Natural killer cell (primary cell): ENCODE measurements around the gene CYB5D1. TPM values are rescaled to one million over a fixed set of nuclear protein-coding genes. Genes with fewer than 3 reads are reported as not detected.
A peak's percentile ranks its signal among the peaks of the same experiment; 100 is the strongest.

ENCODE experiments used
- ATAC-seq, 3 donors: fragments of 150-1000 bp in 2 of 3; fragments of 200-7000 bp in 1 of 3; cut with Tn5 transposase; 1 replicate in 1 of 3; 2 replicates in 2 of 3; pipeline ENCODE4 v1.10.0; 2021; ENCODE audit warnings: mild to moderate bottlenecking in 2 of 3, moderate library complexity in 2 of 3
- DNase-seq, 2 donors: peaks; one replicate each; pipeline versions ENCODE4 v3.0.0 to v3.0.0-alpha.2; 2013 to 2021; ENCODE audit warnings: mixed read lengths in 1 of 2
- H3K27ac ChIP-seq: one replicate; pipeline ENCODE4 v1.5.1; 2013; ENCODE audit warnings: mild to moderate bottlenecking, low read length
- H3K27me3 ChIP-seq: one replicate; pipeline ENCODE4 v1.6.1; 2013; ENCODE audit warnings: low read length; ENCODE audit not compliant: control insufficient read depth, insufficient read depth
- H3K36me3 ChIP-seq: one replicate; pipeline ENCODE4 v1.6.1; 2013; ENCODE audit warnings: low read length; ENCODE audit not compliant: control insufficient read depth, insufficient read depth
- H3K4me1 ChIP-seq: one replicate; pipeline ENCODE4 v1.6.1; 2013; ENCODE audit warnings: low read length; ENCODE audit not compliant: control insufficient read depth, insufficient read depth
- H3K4me3 ChIP-seq: one replicate; pipeline ENCODE4 v1.5.1; 2013; ENCODE audit warnings: low read length
- H3K9me3 ChIP-seq: one replicate; pipeline ENCODE4 v1.6.1; 2013; ENCODE audit warnings: low read length; ENCODE audit not compliant: control insufficient read depth, insufficient read depth
- H3K27ac Mint-ChIP-seq, 2 donors: one replicate each; pipeline ENCODE4 v1.8.0; 2022; ENCODE audit warnings: mild to moderate bottlenecking in 2 of 2, mixed read lengths in 2 of 2, moderate library complexity in 1 of 2
- H3K27me3 Mint-ChIP-seq, 2 donors: one replicate each; pipeline ENCODE4 v1.8.0; 2022; ENCODE audit warnings: low read depth in 2 of 2, mixed read lengths in 2 of 2
- H3K36me3 Mint-ChIP-seq: one replicate; pipeline ENCODE4 v1.8.0; 2022; ENCODE audit warnings: mixed read lengths
- H3K4me1 Mint-ChIP-seq, 2 donors: one replicate each; pipeline ENCODE4 v1.8.0; 2022; ENCODE audit warnings: mixed read lengths in 2 of 2
- H3K4me3 Mint-ChIP-seq: one replicate; pipeline ENCODE4 v1.8.0; 2022; ENCODE audit warnings: mild to moderate bottlenecking, moderate library complexity, mixed read lengths
- H3K9me3 Mint-ChIP-seq, 2 donors: one replicate each; pipeline ENCODE4 v1.8.0; 2022; ENCODE audit warnings: mixed read lengths in 2 of 2
- CTCF ChIP-seq: fragments of 200-600 bp; IDR thresholded peaks from one replicate; pipeline ENCODE4 v1.8.0; 2022; ENCODE audit warnings: antibody characterized with exemption
- whole genome bisulfite sequencing: methylation state at CpG from one replicate; pipeline ENCODE4 v1.1.7; 2013; ENCODE audit warnings: missing lambda C conversion rate; ENCODE audit not compliant: insufficient coverage; 5-methylcytosine and 5-hydroxymethylcytosine counted together
- intact Hi-C: fragments of 100-400 bp; cut with micrococcal nuclease; formaldehyde crosslinking; loops from one replicate; pipeline ENCODE4 v1.14.2; 2022
- total RNA-seq, 4 donors: library from RNA; stranded (reverse); fragments of 120-200 nt in 1 of 4; gene quantifications; one replicate each; pipeline versions ENCODE4 v1.2.3 to v1.2.4, GENCODE V29; 2013 to 2022

The CYB5D1 gene
- total RNA-seq, 3 donors from 2014 or later (not counting 1 experiment from before 2014, with no cell fraction given), result 11.0 to 18.3 (median 11.5) TPM

- intact Hi-C loops, result no loop called here
- no peak for TF ChIP-seq CTCF
- Histone ChIP-seq H3K27ac (peak overlapping the region; percentile 42), H3K4me3 (no peak overlapping the region), H3K4me1 (peaks cover 14% of the 10 kb centered on the region), H3K36me3 (no peaks in the 10 kb centered on the region), H3K9me3 (no peaks in the 10 kb centered on the region), H3K27me3 (no peaks in the 10 kb centered on the region)
- Mint-ChIP-seq H3K9me3 (no peaks in the 10 kb centered on the region), H3K27ac (peak overlapping the region; percentile 63 to 88), H3K27me3 (no peaks in the 10 kb centered on the region), H3K36me3 (no peaks in the 10 kb centered on the region), H3K4me1 (peaks cover 28 to 35% of the 10 kb centered on the region in 2 donors), H3K4me3 (peak overlapping the region; percentile 79)
- DNase-seq (peak in 1 of 2 donors; percentile 54), ATAC-seq (peak; percentile 79 to 83 (median 79))
- 20% methylated on average over 5 of the region's 5 CpGs for WGBS
These were observed 10.1 kb downstream of the CYB5D1 start for GRCh38 chr17:7867881-7868329.

GRCh38 chr17:7873051-7873450 lies 15.2 kb downstream of the CYB5D1 start:
- Histone ChIP-seq H3K27ac (no peak overlapping the region), H3K4me3 (no peak overlapping the region), H3K27me3 (no peaks in the 10 kb centered on the region), H3K4me1 (peaks cover 3% of the 10 kb centered on the region), H3K9me3 (no peaks in the 10 kb centered on the region), H3K36me3 (peaks cover 9% of the 10 kb centered on the region)
- Mint-ChIP-seq H3K4me3 (no peak overlapping the region), H3K4me1 (peaks cover 33 to 39% of the 10 kb centered on the region in 2 donors), H3K27me3 (no peaks in the 10 kb centered on the region), H3K27ac (peak overlapping the region in 1 of 2 donors; percentile 43), H3K36me3 (no peaks in the 10 kb centered on the region), H3K9me3 (no peaks in the 10 kb centered on the region)
- intact Hi-C loops, result no loop called here
- DNase-seq (no peak), ATAC-seq (no peak)
- WGBS, result 90% methylated on average over 4 of the region's 4 CpGs
- no peak for TF ChIP-seq CTCF

GRCh38 chr17:7875804-7876370 lies 18.1 kb downstream of the CYB5D1 start:
- DNase-seq (no peak), ATAC-seq (no peak)
- no peak overlapping the region for H3K27ac ChIP-seq
- H3K36me3 ChIP-seq, result peaks cover 26% of the 10 kb centered on the region
- no peaks in the 10 kb centered on the region for H3K9me3 ChIP-seq
- Mint-ChIP-seq H3K27ac (peak overlapping the region in 1 of 2 donors; percentile 9), H3K36me3 (no peaks in the 10 kb centered on the region), H3K27me3 (no peaks in the 10 kb centered on the region), H3K4me3 (no peak overlapping the region), H3K4me1 (peaks cover 22 to 27% of the 10 kb centered on the region in 2 donors), H3K9me3 (no peaks in the 10 kb centered on the region)
- H3K27me3 ChIP-seq, result no peaks in the 10 kb centered on the region
- 33% methylated on average over 1 of the region's 2 CpGs for WGBS
- intact Hi-C loops, result no loop called here
- no peak overlapping the region for H3K4me3 ChIP-seq
- no peaks in the 10 kb centered on the region for H3K4me1 ChIP-seq
- no peak for TF ChIP-seq CTCF

GRCh38 chr17:7878234-7878633 lies 20.4 kb downstream of the CYB5D1 start:
- H3K4me1 Mint-ChIP-seq, result peaks cover 17 to 18% of the 10 kb centered on the region in 2 donors
- no peak overlapping the region for H3K4me3 ChIP-seq
- H3K36me3 Mint-ChIP-seq, result no peaks in the 10 kb centered on the region
- H3K9me3 Mint-ChIP-seq, result no peaks in the 10 kb centered on the region
- H3K27me3 ChIP-seq, result no peaks in the 10 kb centered on the region
- no peak for DNase-seq
- intact Hi-C loops, result no loop called here
- no peaks in the 10 kb centered on the region for H3K27me3 Mint-ChIP-seq
- no peak for TF ChIP-seq CTCF
- H3K27ac ChIP-seq, result no peak overlapping the region
- H3K4me3 Mint-ChIP-seq, result no peak overlapping the region
- no peak for ATAC-seq
- no peaks in the 10 kb centered on the region for H3K9me3 ChIP-seq
- H3K36me3 ChIP-seq, result peaks cover 36% of the 10 kb centered on the region
- WGBS, result 99% methylated on average over 7 of the region's 7 CpGs
- peaks cover 3% of the 10 kb centered on the region for H3K4me1 ChIP-seq
- H3K27ac Mint-ChIP-seq, result no peak overlapping the region
